Measurements from ENCODE around the gene TRAPPC2. TPM values are rescaled to one million over a fixed set of nuclear protein-coding genes. Genes with fewer than 3 reads are reported as not detected.
"Not testable (repeated sequence)": the region's sequence is repeated elsewhere in the genome, so short reads cannot be mapped to it uniquely, and the experiment has no call there.

The TRAPPC2 gene
- total RNA-seq, 1 donor: 18.0 TPM

- no peak for DNase-seq (ENCODE audit: low read depth in 2 of 3, low spot score in 2 of 3)
Measured at GRCh38 chrX:13700380-13700779, 34.0 kb downstream of the TRAPPC2 start.

GRCh38 chrX:13699183-13699826 lies 35.1 kb downstream of the TRAPPC2 start:
- DNase-seq (ENCODE audit: low read depth in 2 of 3, low spot score in 2 of 3): no peak

GRCh38 chrX:13698432-13698831 lies 36.0 kb downstream of the TRAPPC2 start:
- DNase-seq (ENCODE audit: low read depth in 2 of 3, low spot score in 2 of 3): no peak

DNA sequence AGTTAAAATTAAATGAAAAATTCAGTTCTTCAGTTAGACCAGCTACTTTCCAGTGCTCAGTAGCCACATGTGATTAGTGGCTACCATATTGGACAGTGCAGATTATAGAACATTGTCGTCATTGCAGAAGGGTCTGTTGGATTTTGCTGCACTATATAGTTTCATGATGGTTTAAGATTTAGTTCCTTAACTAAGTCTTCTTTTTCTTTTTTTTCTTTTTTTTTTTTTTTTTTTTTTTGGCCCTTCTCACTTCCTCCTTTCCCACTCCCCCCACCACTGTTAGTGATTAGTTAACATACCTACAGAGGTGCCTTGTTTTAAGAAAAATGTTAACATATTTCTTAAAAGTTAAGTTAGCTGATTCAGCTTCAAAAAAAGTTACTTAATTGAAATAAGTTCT lies 36.4 kb downstream of the TRAPPC2 start:
- DNase-seq (ENCODE audit: low read depth in 2 of 3, low spot score in 2 of 3): peak in 1 of 3 donors; percentile 19

DNA sequence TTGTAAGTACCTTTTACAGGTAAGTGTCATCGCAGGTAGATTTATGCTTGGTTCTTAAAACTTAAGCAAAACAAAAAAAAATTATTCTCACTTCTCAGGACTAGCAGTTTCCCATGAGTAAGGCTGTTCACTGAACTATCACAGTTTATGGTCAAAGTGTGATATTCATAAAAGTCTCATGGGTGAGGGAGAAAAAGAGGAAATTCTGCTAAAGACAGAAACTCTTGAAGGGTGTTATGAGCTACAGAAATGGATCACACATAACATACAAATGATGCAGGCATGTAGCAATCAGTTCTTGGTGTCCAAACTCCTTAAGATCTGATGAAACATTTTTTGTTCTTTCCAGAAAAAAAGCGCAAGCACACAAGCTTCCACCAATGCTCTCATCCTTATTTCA lies 37.0 kb downstream of the TRAPPC2 start:
- peak in 1 of 3 donors; percentile 11 for DNase-seq (ENCODE audit: low read depth in 2 of 3, low spot score in 2 of 3)

- DNase-seq (ENCODE audit: low read depth in 2 of 3, low spot score in 2 of 3): no peak
Measured at GRCh38 chrX:13695601-13696115, 38.8 kb downstream of the TRAPPC2 start.

- no peak for DNase-seq (ENCODE audit: low read depth in 2 of 3, low spot score in 2 of 3)
Measured at GRCh38 chrX:13694983-13695382, 39.4 kb downstream of the TRAPPC2 start.

GRCh38 chrX:13694359-13694758 lies 40.1 kb downstream of the TRAPPC2 start:
- DNase-seq (ENCODE audit: low read depth in 2 of 3, low spot score in 2 of 3): no peak

DNA sequence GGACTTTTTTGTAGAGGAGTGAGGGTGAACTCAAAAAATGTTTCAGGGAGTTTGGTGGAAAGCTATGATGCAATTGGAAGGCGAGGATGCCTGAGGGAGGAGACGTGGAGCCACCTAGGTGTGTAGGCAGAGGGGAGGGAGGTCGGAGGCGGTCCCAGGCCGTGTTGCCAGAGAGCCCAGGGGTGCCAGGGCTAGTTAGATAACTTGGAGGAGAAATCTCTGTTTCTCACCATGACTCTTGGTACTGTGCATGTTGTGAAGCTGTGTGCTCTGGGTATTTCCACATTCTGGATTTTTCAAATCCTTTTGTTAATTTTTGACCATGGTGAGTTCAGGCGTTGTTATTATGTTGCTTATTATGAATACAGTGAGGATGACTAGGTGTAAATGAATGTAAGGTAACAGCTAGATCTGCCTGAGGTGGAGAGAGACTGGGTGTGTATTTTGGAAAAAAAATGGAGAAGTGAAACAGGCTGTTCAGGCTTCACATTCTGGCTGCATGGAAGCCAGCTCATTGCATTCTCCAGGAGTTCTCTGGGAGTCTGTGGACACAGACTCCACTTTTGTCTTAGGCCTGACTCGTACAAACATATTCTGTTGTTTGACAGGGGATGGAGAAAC lies 41.0 kb downstream of the TRAPPC2 start:
- no peak for DNase-seq (ENCODE audit: low read depth in 2 of 3, low spot score in 2 of 3)

GRCh38 chrX:13692771-13693231 lies 41.6 kb downstream of the TRAPPC2 start:
- no peak for DNase-seq (ENCODE audit: low read depth in 2 of 3, low spot score in 2 of 3)

DNA sequence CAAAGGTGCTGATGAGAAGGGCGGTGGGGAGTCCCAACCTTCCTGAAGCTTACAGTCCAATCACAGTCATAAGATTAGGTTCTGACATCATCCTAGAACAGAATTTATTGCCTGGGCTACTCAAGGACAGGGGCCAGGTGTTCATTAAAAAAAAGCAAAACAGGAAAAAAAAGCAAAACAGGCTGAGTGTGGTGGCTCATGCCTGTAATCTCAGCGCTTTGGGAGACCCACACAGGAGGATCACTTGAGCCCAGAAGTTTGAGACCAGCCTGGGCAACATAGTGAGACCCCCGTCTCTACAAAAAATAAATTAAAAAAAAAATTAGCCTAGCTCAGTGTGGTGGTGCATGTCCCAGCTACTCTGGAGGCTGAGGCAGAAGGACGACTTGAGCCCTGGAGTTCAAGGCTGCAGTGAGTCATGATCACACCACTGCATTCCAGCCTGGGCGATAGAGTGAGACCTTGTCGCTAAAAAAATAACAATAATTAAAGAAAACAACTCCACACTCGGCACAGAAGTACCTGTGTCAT lies 42.5 kb downstream of the TRAPPC2 start:
- DNase-seq (ENCODE audit: low read depth in 2 of 3, low spot score in 2 of 3): no peak

DNA sequence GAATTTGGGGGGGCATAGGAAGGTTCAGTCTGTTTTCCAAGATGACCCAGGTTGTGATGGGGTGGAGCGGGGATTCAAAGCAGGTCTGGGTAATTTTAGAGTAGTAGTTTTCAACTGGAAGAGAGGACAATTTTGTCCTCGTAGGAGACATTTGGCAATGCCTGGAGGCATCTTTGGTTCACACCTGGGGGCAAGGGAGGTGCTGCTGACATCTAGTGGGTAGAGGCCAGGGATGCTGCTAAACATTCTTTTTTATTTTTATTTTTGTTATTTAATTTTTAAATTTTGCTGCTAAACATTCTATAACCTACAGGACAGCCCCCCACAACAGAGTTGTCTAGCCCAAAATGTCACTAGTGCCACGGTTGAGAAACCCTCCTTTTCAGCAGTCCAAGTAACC lies 43.6 kb downstream of the TRAPPC2 start:
- DNase-seq (ENCODE audit: low read depth in 2 of 3, low spot score in 2 of 3): no peak

DNA sequence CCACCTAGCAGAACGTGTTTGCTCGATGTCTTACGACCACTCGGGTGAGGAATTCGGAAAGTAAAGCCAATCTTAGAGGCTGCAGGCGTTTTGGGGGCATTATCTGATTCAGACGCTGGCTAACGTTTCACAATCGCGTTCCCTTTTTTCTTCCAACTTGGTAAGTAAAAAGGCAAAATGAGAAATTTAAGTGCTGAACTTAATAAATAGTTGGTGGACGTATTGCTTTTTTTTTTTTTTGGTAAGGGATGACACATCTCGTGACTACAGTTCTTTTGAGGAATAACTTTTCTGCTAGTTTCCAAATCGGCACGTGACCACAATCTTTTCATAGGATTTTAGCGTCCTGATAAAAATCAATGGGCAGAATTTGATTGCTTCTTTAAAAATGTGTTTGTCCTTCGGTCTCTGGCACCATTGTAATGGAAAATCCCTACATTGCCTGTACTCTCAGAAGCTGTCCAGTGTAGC lies 44.6 kb downstream of the TRAPPC2 start:
- DNase-seq (ENCODE audit: low read depth in 2 of 3, low spot score in 2 of 3): peak in 1 of 3 donors; percentile 36

- peak; percentile 38 to 73 (median 64) for DNase-seq (ENCODE audit: low read depth in 2 of 3, low spot score in 2 of 3)
Measured at GRCh38 chrX:13688958-13689740, 45.3 kb downstream of the TRAPPC2 start, which contains the start of gene RAB9A. Gene RAB9A (plus strand): TSS chrX:13689128. CDS start chrX:13708747, 19,619 bp downstream.

DNA sequence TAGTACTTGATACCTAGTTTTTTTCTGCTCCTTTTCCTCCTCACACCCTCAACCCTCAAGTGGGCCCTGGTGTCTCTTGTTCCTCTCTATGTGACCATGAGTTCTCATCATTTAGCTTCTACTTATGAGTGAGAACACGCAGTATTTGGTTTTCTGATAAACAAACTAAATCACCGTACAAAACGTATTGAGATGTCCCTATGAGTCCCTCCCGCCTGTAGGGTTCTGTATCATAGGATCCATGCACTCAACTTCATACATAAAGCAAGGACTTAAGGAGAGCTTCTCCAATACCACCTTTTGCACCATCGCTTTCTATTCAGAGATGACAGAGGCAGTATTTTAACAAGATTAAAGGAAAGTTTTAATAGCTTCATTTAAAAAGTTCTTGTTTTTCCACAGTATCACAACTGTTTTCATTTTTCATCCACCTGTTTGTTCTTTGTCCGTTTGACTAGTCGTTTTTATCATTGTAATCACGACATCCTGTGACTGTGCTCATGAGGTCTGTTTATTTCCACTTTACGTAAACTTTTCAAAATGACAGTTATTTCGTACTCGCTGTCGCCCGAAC lies 45.9 kb downstream of the TRAPPC2 start:
- peak in 1 of 3 donors; percentile 22 for DNase-seq (ENCODE audit: low read depth in 2 of 3, low spot score in 2 of 3)

DNA sequence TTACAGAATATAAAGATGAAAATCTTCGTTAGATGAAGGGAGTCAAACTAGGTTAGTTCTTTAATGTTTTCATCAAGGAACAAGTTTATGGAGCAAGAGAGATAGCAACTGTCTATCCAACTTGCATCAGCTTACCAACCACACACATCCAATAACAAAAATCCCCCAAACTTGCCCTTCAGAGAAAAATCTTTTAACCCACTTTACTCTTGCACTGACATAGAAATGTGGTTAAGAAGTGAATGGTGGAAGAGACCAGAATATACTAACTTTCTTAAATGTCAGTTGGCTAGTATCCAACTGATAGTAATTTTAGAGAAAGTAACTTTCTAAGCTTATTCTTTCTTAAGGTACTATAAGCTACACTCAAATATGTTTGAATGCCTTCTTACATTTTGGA lies 47.2 kb downstream of the TRAPPC2 start:
- DNase-seq (ENCODE audit: low read depth in 2 of 3, low spot score in 2 of 3): no peak

DNA sequence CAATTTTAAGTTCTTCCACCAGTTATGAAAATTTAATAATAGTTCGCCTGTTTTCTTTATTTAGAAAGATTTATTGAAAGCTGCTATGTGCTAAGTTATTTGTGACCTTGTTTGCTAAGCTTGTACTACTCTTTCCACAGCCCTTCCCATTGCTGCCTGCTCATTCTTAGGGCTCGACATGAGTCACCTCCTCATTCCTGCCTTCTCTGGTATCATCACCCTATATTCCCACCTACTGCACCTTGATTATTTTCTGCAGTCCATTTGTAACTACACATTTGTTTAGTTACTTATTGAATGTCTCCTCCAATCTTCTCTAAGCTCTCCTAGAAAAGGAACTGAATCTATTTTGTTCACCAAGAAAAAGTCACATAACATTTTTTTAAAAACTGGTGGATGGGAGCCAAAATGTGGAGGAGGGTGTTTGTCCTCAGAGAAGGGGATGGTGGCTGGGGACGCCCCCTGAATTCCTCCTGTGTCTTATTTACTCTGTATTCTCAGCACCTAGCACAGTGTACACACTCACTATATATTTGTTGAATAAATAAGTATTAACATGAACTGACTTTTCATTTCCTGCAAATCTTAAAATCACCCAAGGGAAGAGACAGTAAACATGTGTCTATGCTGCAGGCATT lies 49.2 kb downstream of the TRAPPC2 start:
- DNase-seq (ENCODE audit: low read depth in 2 of 3, low spot score in 2 of 3): no peak

DNA sequence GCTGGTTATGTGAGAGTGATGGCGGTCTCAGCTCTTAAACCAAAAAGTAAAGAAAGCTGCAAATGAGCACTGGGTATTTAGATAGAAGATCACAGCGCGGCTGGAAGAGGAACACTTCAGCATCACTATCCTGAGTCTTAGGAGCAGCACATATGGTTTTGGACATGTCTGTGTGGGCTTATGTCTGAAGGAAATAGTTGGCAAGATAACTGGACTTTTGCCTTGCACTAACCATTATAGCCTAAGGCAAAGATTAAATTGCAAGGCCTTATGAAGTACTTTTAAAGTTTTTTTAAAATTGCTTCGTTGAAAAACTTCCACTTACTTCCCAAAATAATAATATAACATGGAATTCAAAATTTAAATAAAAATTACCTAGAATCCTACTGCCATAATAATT lies 50.1 kb downstream of the TRAPPC2 start:
- DNase-seq (ENCODE audit: low read depth in 2 of 3, low spot score in 2 of 3): no peak

GRCh38 chrX:13681595-13681994 lies 52.8 kb downstream of the TRAPPC2 start:
- no peak for DNase-seq (ENCODE audit: low read depth in 2 of 3, low spot score in 2 of 3)

DNA sequence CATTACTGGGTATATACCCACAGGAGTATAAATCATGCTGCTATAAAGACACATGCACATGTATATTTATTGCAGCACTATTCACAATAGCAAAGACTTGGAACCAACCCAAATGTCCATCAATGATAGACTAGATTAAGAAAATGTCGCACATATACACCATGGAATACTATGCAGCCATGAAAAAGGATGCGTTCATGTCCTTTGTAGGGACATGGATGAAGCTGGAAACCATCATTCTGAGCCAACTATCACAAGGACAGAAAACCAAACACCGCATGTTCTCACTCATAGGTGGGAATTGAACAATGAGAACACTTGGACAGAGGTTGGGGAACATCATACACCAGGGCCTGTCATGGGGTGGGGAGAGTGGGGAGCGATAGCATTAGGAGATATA lies 54.7 kb downstream of the TRAPPC2 start:
- DNase-seq (ENCODE audit: low read depth in 2 of 3, low spot score in 2 of 3): not testable (repeated sequence)
